ENCODE measurements around the gene MAP1LC3A.

The MAP1LC3A gene

GRCh38 chr20:34536798-34537394 is 21.6 kb upstream of the MAP1LC3A start:
- H3K27ac ChIP-seq = no peak overlapping the region
- H3K4me3 ChIP-seq = no peak overlapping the region
- TF ChIP-seq, protein P1, sequence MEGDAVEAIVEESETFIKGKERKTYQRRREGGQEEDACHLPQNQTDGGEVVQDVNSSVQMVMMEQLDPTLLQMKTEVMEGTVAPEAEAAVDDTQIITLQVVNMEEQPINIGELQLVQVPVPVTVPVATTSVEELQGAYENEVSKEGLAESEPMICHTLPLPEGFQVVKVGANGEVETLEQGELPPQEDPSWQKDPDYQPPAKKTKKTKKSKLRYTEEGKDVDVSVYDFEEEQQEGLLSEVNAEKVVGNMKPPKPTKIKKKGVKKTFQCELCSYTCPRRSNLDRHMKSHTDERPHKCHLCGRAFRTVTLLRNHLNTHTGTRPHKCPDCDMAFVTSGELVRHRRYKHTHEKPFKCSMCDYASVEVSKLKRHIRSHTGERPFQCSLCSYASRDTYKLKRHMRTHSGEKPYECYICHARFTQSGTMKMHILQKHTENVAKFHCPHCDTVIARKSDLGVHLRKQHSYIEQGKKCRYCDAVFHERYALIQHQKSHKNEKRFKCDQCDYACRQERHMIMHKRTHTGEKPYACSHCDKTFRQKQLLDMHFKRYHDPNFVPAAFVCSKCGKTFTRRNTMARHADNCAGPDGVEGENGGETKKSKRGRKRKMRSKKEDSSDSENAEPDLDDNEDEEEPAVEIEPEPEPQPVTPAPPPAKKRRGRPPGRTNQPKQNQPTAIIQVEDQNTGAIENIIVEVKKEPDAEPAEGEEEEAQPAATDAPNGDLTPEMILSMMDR (IDR thresholded peaks at IDR 0.05) = peak; percentile 12 to 15
- peak in 1 of 2 donors; percentile 37 for DNase-seq
- intact Hi-C loops (cut with DNase I; ENCODE audit: low total_unique reads) = no loop called here
- peaks cover 74 to 95% (median 94%) of the 10 kb centered on the region in 3 donors for H3K36me3 ChIP-seq
- no peaks in the 10 kb centered on the region for H3K4me1 ChIP-seq
- no peaks in the 10 kb centered on the region for H3K9me3 ChIP-seq
- H3K27me3 ChIP-seq = no peaks in the 10 kb centered on the region

GRCh38 chr20:34537651-34538050 is 20.9 kb upstream of the MAP1LC3A start:
- no peak overlapping the region for H3K27ac ChIP-seq
- intact Hi-C loops (cut with DNase I; ENCODE audit: low total_unique reads) = no loop called here
- no peaks in the 10 kb centered on the region for H3K4me1 ChIP-seq
- no peak overlapping the region for H3K4me3 ChIP-seq
- TF ChIP-seq, protein P1 (IDR thresholded peaks at IDR 0.05) = no peak
- peaks cover 74 to 94% (median 87%) of the 10 kb centered on the region in 3 donors for H3K36me3 ChIP-seq
- DNase-seq = no peak
- no peaks in the 10 kb centered on the region for H3K27me3 ChIP-seq
- no peaks in the 10 kb centered on the region for H3K9me3 ChIP-seq

GRCh38 chr20:34538671-34539123 is 19.8 kb upstream of the MAP1LC3A start:
- no peaks in the 10 kb centered on the region for H3K4me1 ChIP-seq
- TF ChIP-seq, protein P1 (IDR thresholded peaks at IDR 0.05) = peak; percentile 59 to 61
- H3K9me3 ChIP-seq = no peaks in the 10 kb centered on the region
- no peak overlapping the region for H3K27ac ChIP-seq
- peaks cover 64 to 86% (median 77%) of the 10 kb centered on the region in 3 donors for H3K36me3 ChIP-seq
- H3K4me3 ChIP-seq = no peak overlapping the region
- DNase-seq = peak in 1 of 2 donors; percentile 52
- no peaks in the 10 kb centered on the region for H3K27me3 ChIP-seq
- intact Hi-C loops (cut with DNase I; ENCODE audit: low total_unique reads) = no loop called here

GRCh38 chr20:34539756-34540155 is 18.8 kb upstream of the MAP1LC3A start:
- peaks cover 53 to 75% (median 66%) of the 10 kb centered on the region in 3 donors for H3K36me3 ChIP-seq
- no peak overlapping the region for H3K27ac ChIP-seq
- TF ChIP-seq, protein P1 (IDR thresholded peaks at IDR 0.05) = no peak
- peaks cover 0 to 3% (median 0%) of the 10 kb centered on the region in 4 donors for H3K4me1 ChIP-seq
- intact Hi-C loops (cut with DNase I; ENCODE audit: low total_unique reads) = no loop called here
- no peaks in the 10 kb centered on the region for H3K27me3 ChIP-seq
- no peak overlapping the region for H3K4me3 ChIP-seq
- no peaks in the 10 kb centered on the region for H3K9me3 ChIP-seq
- DNase-seq = no peak

- no peak overlapping the region for H3K27ac ChIP-seq
- TF ChIP-seq, protein P1 (IDR thresholded peaks at IDR 0.05) = no peak
- peaks cover 44 to 66% (median 56%) of the 10 kb centered on the region in 3 donors for H3K36me3 ChIP-seq
- no peaks in the 10 kb centered on the region for H3K27me3 ChIP-seq
- intact Hi-C loops (cut with DNase I; ENCODE audit: low total_unique reads) = no loop called here
- no peaks in the 10 kb centered on the region for H3K9me3 ChIP-seq
- no peak overlapping the region for H3K4me3 ChIP-seq
- DNase-seq = no peak
- peaks cover 0 to 3% (median 0%) of the 10 kb centered on the region in 4 donors for H3K4me1 ChIP-seq
Measured at GRCh38 chr20:34540596-34541263, 17.8 kb upstream of the MAP1LC3A start.
